Measurements from ENCODE around the gene AGAP1. TPM values are rescaled to one million over a fixed set of nuclear protein-coding genes. Genes with fewer than 3 reads are reported as not detected.

AGAP1 gene
- total RNA-seq, 2 experiments from 2014 or later: 2.4 to 4.5 TPM

GRCh38 chr2:235864733-235865515, 371.1 kb downstream of the AGAP1 start:
- no peak overlapping the region for H3K4me3 Mint-ChIP-seq
- DNase-seq (no peak), ATAC-seq (ENCODE audit: low read depth) (no peak)
- no peaks in the 10 kb centered on the region for H3K4me1 Mint-ChIP-seq
- H3K9me3 Mint-ChIP-seq: no peaks in the 10 kb centered on the region
- peaks cover 14% of the 10 kb centered on the region for H3K27me3 Mint-ChIP-seq
- no peaks in the 10 kb centered on the region for H3K36me3 Mint-ChIP-seq
- POLR2A ChIA-PET: no interaction called here
- no peak overlapping the region for H3K27ac Mint-ChIP-seq

DNA sequence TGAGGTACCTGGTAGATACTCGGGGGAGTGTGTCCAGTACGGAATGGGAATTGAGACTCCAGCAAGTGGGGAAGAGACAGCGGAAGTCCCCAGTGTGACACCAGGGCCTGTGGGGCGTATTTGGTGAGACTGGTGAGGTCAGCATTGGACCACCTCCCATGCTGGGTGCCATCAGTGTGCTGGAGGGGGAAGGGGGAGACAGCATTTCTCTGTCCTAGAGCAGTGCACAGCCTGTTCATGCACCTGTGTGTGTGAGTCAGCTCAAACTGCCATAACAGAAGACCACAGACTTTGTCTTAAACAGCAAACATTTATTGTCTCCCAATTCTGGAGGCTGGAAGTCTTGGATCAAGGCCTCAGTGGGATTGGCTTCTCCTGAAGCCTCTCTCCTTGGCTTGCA, 372.5 kb downstream of the AGAP1 start:
- no peak for ATAC-seq (ENCODE audit: low read depth)
- Mint-ChIP-seq H3K27ac (no peak overlapping the region), H3K4me3 (no peak overlapping the region), H3K4me1 (no peaks in the 10 kb centered on the region), H3K36me3 (no peaks in the 10 kb centered on the region), H3K27me3 (peaks cover 14% of the 10 kb centered on the region), H3K9me3 (no peaks in the 10 kb centered on the region)
- no peak for DNase-seq
- POLR2A ChIA-PET: no interaction called here

GRCh38 chr2:235868224-235868623, 374.4 kb downstream of the AGAP1 start:
- ATAC-seq (ENCODE audit: low read depth): no peak
- no peak for DNase-seq
- no peaks in the 10 kb centered on the region for H3K9me3 Mint-ChIP-seq
- H3K4me3 Mint-ChIP-seq: no peak overlapping the region
- H3K4me1 Mint-ChIP-seq: no peaks in the 10 kb centered on the region
- no peak overlapping the region for H3K27ac Mint-ChIP-seq
- no peaks in the 10 kb centered on the region for H3K36me3 Mint-ChIP-seq
- POLR2A ChIA-PET: no interaction called here
- peaks cover 14% of the 10 kb centered on the region for H3K27me3 Mint-ChIP-seq

- no peak overlapping the region for H3K27ac Mint-ChIP-seq
- no peaks in the 10 kb centered on the region for H3K36me3 Mint-ChIP-seq
- ATAC-seq (ENCODE audit: low read depth) (no peak), DNase-seq (no peak)
- peaks cover 14% of the 10 kb centered on the region for H3K27me3 Mint-ChIP-seq
- no peak overlapping the region for H3K4me3 Mint-ChIP-seq
- POLR2A ChIA-PET: no interaction called here
- H3K4me1 Mint-ChIP-seq: no peaks in the 10 kb centered on the region
- H3K9me3 Mint-ChIP-seq: no peaks in the 10 kb centered on the region
Measured at GRCh38 chr2:235868645-235869044, 374.8 kb downstream of the AGAP1 start.

DNA sequence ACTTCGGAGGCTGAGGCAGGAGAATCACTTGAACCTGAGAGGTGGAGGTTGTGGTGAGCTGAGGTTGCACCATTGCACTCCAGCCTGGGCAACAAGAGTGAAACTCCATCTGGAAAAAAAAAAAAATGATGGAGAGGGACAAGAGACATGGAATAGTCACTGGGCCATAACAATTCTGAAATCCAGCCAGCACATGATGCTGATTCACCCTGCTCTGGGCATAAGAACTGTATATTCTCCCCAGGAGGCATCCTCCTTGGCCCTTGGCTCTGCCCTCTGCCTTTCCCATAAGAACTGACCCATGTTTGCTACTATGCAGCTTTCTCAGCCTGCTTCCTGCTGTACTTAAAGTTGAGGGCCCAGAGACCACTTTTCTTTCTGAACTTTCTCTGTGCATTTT, 376.7 kb downstream of the AGAP1 start:
- Mint-ChIP-seq H3K4me1 (no peaks in the 10 kb centered on the region), H3K36me3 (no peaks in the 10 kb centered on the region), H3K9me3 (no peaks in the 10 kb centered on the region), H3K27me3 (peaks cover 6% of the 10 kb centered on the region), H3K27ac (no peak overlapping the region), H3K4me3 (no peak overlapping the region)
- ATAC-seq (ENCODE audit: low read depth): no peak
- POLR2A ChIA-PET: no interaction called here
- DNase-seq: no peak

- H3K36me3 Mint-ChIP-seq: no peaks in the 10 kb centered on the region
- no peak for DNase-seq
- no peaks in the 10 kb centered on the region for H3K4me1 Mint-ChIP-seq
- no peak overlapping the region for H3K4me3 Mint-ChIP-seq
- no peak overlapping the region for H3K27ac Mint-ChIP-seq
- H3K27me3 Mint-ChIP-seq: no peaks in the 10 kb centered on the region
- no peaks in the 10 kb centered on the region for H3K9me3 Mint-ChIP-seq
- POLR2A ChIA-PET: no interaction called here
- ATAC-seq (ENCODE audit: low read depth): no peak
Measured at GRCh38 chr2:235876099-235876679, 382.3 kb downstream of the AGAP1 start.

- Mint-ChIP-seq H3K27me3 (no peaks in the 10 kb centered on the region), H3K9me3 (no peaks in the 10 kb centered on the region), H3K36me3 (no peaks in the 10 kb centered on the region), H3K4me1 (no peaks in the 10 kb centered on the region), H3K4me3 (no peak overlapping the region), H3K27ac (no peak overlapping the region)
- ATAC-seq (ENCODE audit: low read depth) (no peak), DNase-seq (no peak)
- POLR2A ChIA-PET: no interaction called here
Measured at GRCh38 chr2:235877275-235877802, 383.5 kb downstream of the AGAP1 start.

- Mint-ChIP-seq H3K9me3 (no peaks in the 10 kb centered on the region), H3K27me3 (no peaks in the 10 kb centered on the region), H3K4me3 (no peak overlapping the region), H3K4me1 (no peaks in the 10 kb centered on the region), H3K27ac (no peak overlapping the region), H3K36me3 (no peaks in the 10 kb centered on the region)
- ATAC-seq (ENCODE audit: low read depth) (no peak), DNase-seq (no peak)
- POLR2A ChIA-PET: no interaction called here
Measured at GRCh38 chr2:235879116-235879515, 385.3 kb downstream of the AGAP1 start.

GRCh38 chr2:235883675-235884074, 389.8 kb downstream of the AGAP1 start:
- POLR2A ChIA-PET: no interaction called here
- no peak overlapping the region for H3K27ac Mint-ChIP-seq
- no peaks in the 10 kb centered on the region for H3K36me3 Mint-ChIP-seq
- no peak for ATAC-seq (ENCODE audit: low read depth)
- H3K27me3 Mint-ChIP-seq: no peaks in the 10 kb centered on the region
- no peaks in the 10 kb centered on the region for H3K9me3 Mint-ChIP-seq
- no peaks in the 10 kb centered on the region for H3K4me1 Mint-ChIP-seq
- no peak for DNase-seq
- H3K4me3 Mint-ChIP-seq: no peak overlapping the region

DNA sequence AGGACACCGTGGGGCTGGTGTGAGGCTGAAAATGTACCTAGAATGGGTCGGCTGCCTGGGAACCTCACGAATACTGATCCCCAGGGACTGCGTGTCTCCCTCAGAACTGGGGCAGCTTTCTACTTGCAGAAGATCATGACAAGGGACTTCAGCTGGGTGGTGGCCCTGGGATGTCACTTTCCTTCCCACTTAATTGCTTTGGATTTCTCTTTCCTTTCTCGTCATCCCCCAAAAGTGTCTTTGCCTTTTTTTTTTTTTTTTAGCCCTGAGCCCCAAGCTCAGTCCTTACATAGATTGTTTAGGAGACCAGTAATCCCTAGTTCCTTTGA, 395.4 kb downstream of the AGAP1 start:
- POLR2A ChIA-PET: no interaction called here

GRCh38 chr2:235893129-235893698, 399.4 kb downstream of the AGAP1 start:
- H3K4me1 Mint-ChIP-seq: no peaks in the 10 kb centered on the region
- POLR2A ChIA-PET: no interaction called here

More for the DNA sequence above, 395.4 kb downstream of the AGAP1 start:
- no peaks in the 10 kb centered on the region for H3K27me3 Mint-ChIP-seq
- no peaks in the 10 kb centered on the region for H3K36me3 Mint-ChIP-seq
- DNase-seq: no peak
- peaks cover 1% of the 10 kb centered on the region for H3K9me3 Mint-ChIP-seq
- H3K4me1 Mint-ChIP-seq: no peaks in the 10 kb centered on the region
- no peak overlapping the region for H3K27ac Mint-ChIP-seq
- no peak for ATAC-seq (ENCODE audit: low read depth)
- no peak overlapping the region for H3K4me3 Mint-ChIP-seq

GRCh38 chr2:235894839-235895238, 401.0 kb downstream of the AGAP1 start:
- H3K36me3 Mint-ChIP-seq: no peaks in the 10 kb centered on the region
- no peaks in the 10 kb centered on the region for H3K4me1 Mint-ChIP-seq
- H3K27me3 Mint-ChIP-seq: no peaks in the 10 kb centered on the region
- POLR2A ChIA-PET: no interaction called here
- H3K4me3 Mint-ChIP-seq: no peak overlapping the region
- ATAC-seq (ENCODE audit: low read depth): no peak
- DNase-seq: no peak
- H3K9me3 Mint-ChIP-seq: peaks cover 1% of the 10 kb centered on the region
- no peak overlapping the region for H3K27ac Mint-ChIP-seq

More at GRCh38 chr2:235893129-235893698, 399.4 kb downstream of the AGAP1 start:
- Mint-ChIP-seq H3K4me3 (no peak overlapping the region), H3K27ac (no peak overlapping the region), H3K27me3 (no peaks in the 10 kb centered on the region), H3K9me3 (peaks cover 1% of the 10 kb centered on the region), H3K36me3 (no peaks in the 10 kb centered on the region)
- DNase-seq (no peak), ATAC-seq (ENCODE audit: low read depth) (no peak)

GRCh38 chr2:235896061-235896460, 402.2 kb downstream of the AGAP1 start:
- DNase-seq (no peak), ATAC-seq (ENCODE audit: low read depth) (no peak)
- H3K27ac Mint-ChIP-seq: no peak overlapping the region
- H3K9me3 Mint-ChIP-seq: peaks cover 1% of the 10 kb centered on the region
- H3K4me3 Mint-ChIP-seq: no peak overlapping the region
- POLR2A ChIA-PET: no interaction called here
- H3K4me1 Mint-ChIP-seq: no peaks in the 10 kb centered on the region
- H3K36me3 Mint-ChIP-seq: no peaks in the 10 kb centered on the region
- H3K27me3 Mint-ChIP-seq: no peaks in the 10 kb centered on the region

GRCh38 chr2:235897992-235898391, 404.1 kb downstream of the AGAP1 start:
- Mint-ChIP-seq H3K9me3 (peaks cover under 1% of the 10 kb centered on the region), H3K4me1 (no peaks in the 10 kb centered on the region), H3K27me3 (no peaks in the 10 kb centered on the region), H3K36me3 (no peaks in the 10 kb centered on the region), H3K4me3 (no peak overlapping the region), H3K27ac (no peak overlapping the region)
- POLR2A ChIA-PET: no interaction called here
- ATAC-seq (ENCODE audit: low read depth) (no peak), DNase-seq (no peak)
